Upper lobe of right lung (tissue), 1 donor: ENCODE results near the gene ARMC2. TPM values are rescaled to one million over a fixed set of nuclear protein-coding genes. Genes with fewer than 3 reads are reported as not detected.

Source experiments
- ATAC-seq: fragments of 200-7000 bp; cut with Tn5 transposase; one replicate; pipeline ENCODE4 v1.9.1; 2020; ENCODE audit warnings: mild to moderate bottlenecking, moderate library complexity
- DNase-seq: peaks from one replicate; pipeline ENCODE4 v3.0.0-alpha.2; 2020
- H3K27ac ChIP-seq: fragments of 200-600 bp; one replicate; pipeline ENCODE4 v1.8.0; 2022
- H3K27me3 ChIP-seq: fragments of 200-600 bp; one replicate; pipeline ENCODE4 v1.8.0; 2022; ENCODE audit warnings: mild to moderate bottlenecking
- H3K36me3 ChIP-seq: fragments of 200-600 bp; one replicate; pipeline ENCODE4 v1.8.0; 2022
- H3K4me1 ChIP-seq: fragments of 200-600 bp; one replicate; pipeline ENCODE4 v1.8.0; 2022
- H3K4me3 ChIP-seq: fragments of 200-600 bp; one replicate; pipeline ENCODE4 v1.8.0; 2022; ENCODE audit warnings: mild to moderate bottlenecking
- H3K9me3 ChIP-seq: fragments of 200-600 bp; one replicate; pipeline ENCODE4 v1.8.0; 2022
- intact Hi-C: fragments of 100-400 bp; cut with DNase I; formaldehyde crosslinking; loops from one replicate; pipeline ENCODE4 v1.11.0; 2022
- total RNA-seq: library from RNA; stranded (reverse); fragmentation: NEBNext Ultra II Directional; extraction: Animal tissue kit (Norgen Biotek cat#: 25700); gene quantifications from one replicate; pipeline ENCODE4 v1.2.1, GENCODE V29; 2021
- TF ChIP-seq, protein P1 (sequence below): fragments of 200-600 bp; IDR thresholded peaks from one replicate; pipeline ENCODE4 v1.8.0; 2022; ENCODE audit warnings: antibody characterized with exemption
- donor health status: DM: no; HTN: yes; CAD: no; lungs with severe emphysema.

The ARMC2 gene
- total RNA-seq, 1 donor from 2014 or later, result 5.8 TPM

DNA sequence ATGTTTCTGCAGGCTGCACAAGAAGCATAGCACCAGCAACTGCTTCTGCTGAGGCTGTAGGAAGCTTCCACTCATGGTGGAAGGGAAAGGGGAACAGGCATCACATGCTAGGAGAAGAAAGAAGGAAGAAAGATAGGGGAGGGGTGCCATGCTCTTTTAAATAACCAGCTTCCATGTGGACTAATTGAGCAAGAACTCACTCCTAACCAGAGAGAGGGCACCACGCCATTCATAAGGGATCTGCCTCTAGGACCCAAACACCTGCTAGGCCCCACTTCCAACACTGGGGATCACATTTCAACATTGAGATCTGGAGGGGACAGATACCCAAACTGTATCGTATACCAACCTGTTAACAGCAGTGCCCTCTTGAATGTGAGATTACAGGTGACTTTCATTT, 46.9 kb upstream of the ARMC2 start:
- ATAC-seq (peak; percentile 69), DNase-seq (no peak)
- H3K36me3 ChIP-seq, result no peaks in the 10 kb centered on the region
- peaks cover 17% of the 10 kb centered on the region for H3K4me1 ChIP-seq
- intact Hi-C loops, result no loop called here
- TF ChIP-seq, protein P1, sequence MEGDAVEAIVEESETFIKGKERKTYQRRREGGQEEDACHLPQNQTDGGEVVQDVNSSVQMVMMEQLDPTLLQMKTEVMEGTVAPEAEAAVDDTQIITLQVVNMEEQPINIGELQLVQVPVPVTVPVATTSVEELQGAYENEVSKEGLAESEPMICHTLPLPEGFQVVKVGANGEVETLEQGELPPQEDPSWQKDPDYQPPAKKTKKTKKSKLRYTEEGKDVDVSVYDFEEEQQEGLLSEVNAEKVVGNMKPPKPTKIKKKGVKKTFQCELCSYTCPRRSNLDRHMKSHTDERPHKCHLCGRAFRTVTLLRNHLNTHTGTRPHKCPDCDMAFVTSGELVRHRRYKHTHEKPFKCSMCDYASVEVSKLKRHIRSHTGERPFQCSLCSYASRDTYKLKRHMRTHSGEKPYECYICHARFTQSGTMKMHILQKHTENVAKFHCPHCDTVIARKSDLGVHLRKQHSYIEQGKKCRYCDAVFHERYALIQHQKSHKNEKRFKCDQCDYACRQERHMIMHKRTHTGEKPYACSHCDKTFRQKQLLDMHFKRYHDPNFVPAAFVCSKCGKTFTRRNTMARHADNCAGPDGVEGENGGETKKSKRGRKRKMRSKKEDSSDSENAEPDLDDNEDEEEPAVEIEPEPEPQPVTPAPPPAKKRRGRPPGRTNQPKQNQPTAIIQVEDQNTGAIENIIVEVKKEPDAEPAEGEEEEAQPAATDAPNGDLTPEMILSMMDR, result no peak
- H3K27ac ChIP-seq, result no peak overlapping the region
- H3K9me3 ChIP-seq, result no peaks in the 10 kb centered on the region
- no peak overlapping the region for H3K4me3 ChIP-seq
- no peaks in the 10 kb centered on the region for H3K27me3 ChIP-seq

DNA sequence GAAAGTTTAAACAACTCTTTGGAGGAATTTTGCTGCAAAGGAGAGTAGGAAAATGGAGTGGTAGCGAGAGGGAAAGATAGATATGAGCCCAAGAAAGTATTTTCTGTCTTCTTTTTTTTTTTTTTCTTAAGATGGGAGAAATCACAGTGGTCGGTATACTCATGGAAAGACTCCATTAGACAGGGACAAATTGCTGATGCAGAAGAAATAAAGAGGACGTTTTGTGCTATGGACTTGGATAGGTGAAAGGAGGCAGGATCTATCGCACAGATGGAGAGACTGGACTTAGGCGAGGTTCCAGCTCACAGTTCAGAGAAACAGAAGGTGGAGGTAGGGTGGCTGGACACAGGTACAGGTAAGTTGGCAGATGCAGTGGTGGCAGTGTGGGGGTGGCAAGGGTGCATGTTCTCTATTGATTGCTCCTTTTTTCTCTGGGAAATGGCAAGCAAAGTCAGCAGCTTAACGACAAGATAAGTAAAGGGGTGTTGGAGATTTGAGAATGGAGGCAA, 44.2 kb upstream of the ARMC2 start:
- no peak overlapping the region for H3K27ac ChIP-seq

DNA sequence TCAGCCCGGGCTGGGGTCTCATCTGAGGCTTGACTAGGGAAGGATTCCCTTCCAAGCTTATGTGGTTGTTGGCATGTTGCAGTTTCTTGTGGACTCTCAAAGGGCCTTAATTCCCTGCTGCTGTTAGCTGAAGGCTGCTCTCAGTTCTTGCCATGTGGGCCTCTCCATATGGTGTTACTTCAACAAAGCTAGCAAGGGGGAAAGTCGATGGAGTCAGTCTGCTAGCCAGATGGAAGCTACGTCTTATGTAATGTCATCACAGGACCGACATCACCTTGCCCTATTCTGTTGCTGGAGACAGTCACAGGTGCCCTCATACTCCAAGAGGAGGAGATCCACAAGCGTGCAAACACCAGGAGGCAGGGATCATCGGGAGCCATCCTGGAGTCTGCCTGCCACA, 43.3 kb upstream of the ARMC2 start:
- Histone ChIP-seq H3K36me3 (no peaks in the 10 kb centered on the region), H3K4me3 (no peak overlapping the region), H3K9me3 (no peaks in the 10 kb centered on the region), H3K4me1 (peaks cover 8% of the 10 kb centered on the region), H3K27me3 (no peaks in the 10 kb centered on the region), H3K27ac (no peak overlapping the region)
- intact Hi-C loops, result no loop called here
- ATAC-seq, result no peak
- DNase-seq, result no peak
- TF ChIP-seq, protein P1, result no peak

More for the DNA sequence above, 44.2 kb upstream of the ARMC2 start:
- TF ChIP-seq, protein P1, result no peak
- no peaks in the 10 kb centered on the region for H3K9me3 ChIP-seq
- H3K4me1 ChIP-seq, result peaks cover 8% of the 10 kb centered on the region
- H3K4me3 ChIP-seq, result no peak overlapping the region
- intact Hi-C loops, result no loop called here
- ATAC-seq, result no peak
- H3K27me3 ChIP-seq, result no peaks in the 10 kb centered on the region
- H3K36me3 ChIP-seq, result no peaks in the 10 kb centered on the region
- no peak for DNase-seq

DNA sequence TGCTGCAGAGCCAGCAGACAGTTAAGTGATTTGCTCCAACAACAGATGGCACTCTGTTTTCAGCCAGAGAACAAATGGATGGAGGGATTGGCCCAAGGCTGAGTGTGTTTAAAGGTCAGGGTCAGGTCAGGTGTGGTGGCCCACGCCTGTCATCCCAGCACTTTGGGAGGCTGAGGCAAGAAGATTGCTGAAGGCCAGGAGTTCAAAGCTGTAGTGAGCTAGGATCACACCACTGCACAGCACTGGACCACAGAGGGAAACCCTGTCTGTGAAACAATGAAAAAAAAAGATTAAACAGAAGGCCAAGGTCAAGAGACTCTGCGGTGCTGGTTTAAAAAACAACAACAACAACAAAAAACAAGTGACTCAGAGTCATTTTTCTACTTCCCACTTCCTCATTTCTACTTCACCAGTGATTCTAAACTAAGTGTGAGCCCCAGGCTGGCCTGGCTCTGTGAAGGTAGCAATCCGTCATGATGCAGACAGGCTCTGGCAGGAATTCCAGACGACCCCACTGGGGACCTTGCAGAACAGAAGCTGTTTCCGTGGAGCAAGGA, 42.5 kb upstream of the ARMC2 start:
- Histone ChIP-seq H3K27me3 (no peaks in the 10 kb centered on the region), H3K27ac (no peak overlapping the region), H3K9me3 (no peaks in the 10 kb centered on the region), H3K4me1 (peaks cover 8% of the 10 kb centered on the region), H3K4me3 (no peak overlapping the region), H3K36me3 (no peaks in the 10 kb centered on the region)
- DNase-seq (no peak), ATAC-seq (peak; percentile 27)
- TF ChIP-seq, protein P1, result no peak
- intact Hi-C loops, result no loop called here

DNA sequence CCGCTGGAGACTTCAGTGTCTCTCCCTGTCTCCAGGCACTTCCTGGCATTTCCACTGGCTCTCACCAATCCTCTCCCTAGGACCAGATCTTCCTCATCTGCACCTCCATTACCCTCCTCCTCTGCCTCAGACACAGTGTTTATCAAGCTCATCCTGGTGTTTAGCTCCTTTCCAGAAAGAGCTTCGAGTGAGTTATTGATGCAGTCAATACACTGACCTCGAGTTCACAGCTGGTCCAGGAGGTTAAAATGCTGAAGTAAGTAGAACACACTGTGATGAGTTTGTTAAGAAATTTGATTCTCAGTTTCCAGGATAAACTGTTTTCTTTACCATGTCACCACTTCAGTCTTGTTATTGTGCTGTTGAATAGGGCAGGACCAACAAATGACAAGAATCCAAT, 42.1 kb upstream of the ARMC2 start:
- ATAC-seq (no peak), DNase-seq (no peak)
- Histone ChIP-seq H3K4me1 (peaks cover 8% of the 10 kb centered on the region), H3K27me3 (no peaks in the 10 kb centered on the region), H3K27ac (no peak overlapping the region), H3K4me3 (no peak overlapping the region), H3K9me3 (no peaks in the 10 kb centered on the region), H3K36me3 (no peaks in the 10 kb centered on the region)
- intact Hi-C loops, result no loop called here
- TF ChIP-seq, protein P1, result no peak

DNA sequence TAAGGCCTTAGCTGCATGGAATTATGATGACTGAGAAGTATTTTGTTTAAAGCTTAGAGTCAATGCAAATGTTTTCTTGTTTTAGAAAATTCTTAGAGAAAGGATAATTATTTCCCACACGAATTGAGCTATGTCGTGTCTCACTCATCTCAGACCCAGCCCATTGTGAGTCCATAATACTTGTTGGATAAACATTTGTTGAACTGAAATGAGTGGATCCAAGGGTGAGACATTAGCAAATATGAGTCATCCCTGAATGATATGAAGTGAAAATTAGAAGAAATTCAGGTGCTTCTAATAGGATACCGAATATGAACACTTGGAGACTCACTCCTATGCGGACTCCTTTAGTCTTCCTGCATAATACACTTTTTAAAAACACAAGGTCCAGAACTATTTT, 41.6 kb upstream of the ARMC2 start:
- no peak for DNase-seq
- H3K4me1 ChIP-seq, result peaks cover 8% of the 10 kb centered on the region
- H3K36me3 ChIP-seq, result no peaks in the 10 kb centered on the region
- ATAC-seq, result no peak
- no peak overlapping the region for H3K4me3 ChIP-seq
- H3K27me3 ChIP-seq, result no peaks in the 10 kb centered on the region
- no peaks in the 10 kb centered on the region for H3K9me3 ChIP-seq
- intact Hi-C loops, result no loop called here
- TF ChIP-seq, protein P1, result no peak
- H3K27ac ChIP-seq, result no peak overlapping the region
